ENCODE results near the gene PRICKLE1.

PRICKLE1 gene

GRCh38 chr12:42507081-42507480 lies 82.5 kb downstream of the PRICKLE1 start:
- Histone ChIP-seq H3K36me3 (ENCODE audit: control insufficient read depth, insufficient read depth, low read length) (no peaks in the 10 kb centered on the region), H3K4me3 (ENCODE audit: low read length) (no peak overlapping the region), H3K9me3 (ENCODE audit: control insufficient read depth, low read length) (no peaks in the 10 kb centered on the region), H3K4me1 (ENCODE audit: control insufficient read depth, insufficient read depth, low read length) (no peaks in the 10 kb centered on the region), H3K27me3 (ENCODE audit: control insufficient read depth, insufficient read depth, low read length) (no peaks in the 10 kb centered on the region), H3K9ac (ENCODE audit: low read length) (no peak overlapping the region)

DNA sequence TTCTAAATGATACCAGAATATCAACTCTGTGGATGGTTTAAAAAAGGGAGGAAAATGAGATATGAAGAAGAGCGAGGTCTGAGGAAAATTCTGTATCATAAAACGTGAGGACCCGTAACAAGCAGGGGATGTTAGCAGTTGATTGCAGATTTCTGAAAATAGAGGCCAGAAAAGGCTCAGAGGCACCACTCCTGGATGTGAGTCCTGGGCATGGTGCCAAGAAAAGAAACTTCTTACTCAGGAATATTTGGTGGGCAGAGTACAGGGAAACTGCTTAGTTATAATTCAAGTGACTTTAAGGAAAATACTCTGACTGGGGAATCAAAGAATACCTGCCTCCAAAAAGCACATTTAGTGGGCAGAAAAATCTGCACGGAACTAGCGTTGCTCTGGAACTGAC lies 85.5 kb downstream of the PRICKLE1 start:
- H3K36me3 ChIP-seq (ENCODE audit: control insufficient read depth, insufficient read depth, low read length), result no peaks in the 10 kb centered on the region
- H3K27me3 ChIP-seq (ENCODE audit: control insufficient read depth, insufficient read depth, low read length), result no peaks in the 10 kb centered on the region
- no peaks in the 10 kb centered on the region for H3K9me3 ChIP-seq (ENCODE audit: control insufficient read depth, low read length)
- H3K9ac ChIP-seq (ENCODE audit: low read length), result no peak overlapping the region
- H3K4me1 ChIP-seq (ENCODE audit: control insufficient read depth, insufficient read depth, low read length), result no peaks in the 10 kb centered on the region
- no peak overlapping the region for H3K4me3 ChIP-seq (ENCODE audit: low read length)

DNA sequence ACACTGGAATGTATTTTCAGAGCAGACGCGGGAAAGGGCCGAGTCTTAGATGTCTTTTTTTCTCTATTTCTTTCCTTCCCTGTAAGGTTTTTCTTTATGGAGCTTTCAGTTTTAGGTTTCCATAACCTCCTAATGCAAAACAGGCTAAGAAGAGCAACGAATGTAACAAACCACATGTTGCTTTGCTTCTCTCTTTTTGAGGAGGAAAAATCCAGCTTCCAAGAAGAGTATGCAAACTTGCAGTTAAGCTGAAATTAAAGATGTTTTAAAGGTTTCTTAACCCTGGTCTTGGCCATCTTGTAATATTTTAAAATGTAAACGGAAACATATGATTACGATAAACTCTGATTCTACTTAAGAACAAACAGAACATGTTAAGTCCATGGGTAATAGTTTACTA lies 86.9 kb downstream of the PRICKLE1 start:
- H3K4me3 ChIP-seq (ENCODE audit: low read length), result no peak overlapping the region
- no peak overlapping the region for H3K9ac ChIP-seq (ENCODE audit: low read length)
- no peaks in the 10 kb centered on the region for H3K4me1 ChIP-seq (ENCODE audit: control insufficient read depth, insufficient read depth, low read length)
- no peaks in the 10 kb centered on the region for H3K36me3 ChIP-seq (ENCODE audit: control insufficient read depth, insufficient read depth, low read length)
- H3K9me3 ChIP-seq (ENCODE audit: control insufficient read depth, low read length), result no peaks in the 10 kb centered on the region
- H3K27me3 ChIP-seq (ENCODE audit: control insufficient read depth, insufficient read depth, low read length), result no peaks in the 10 kb centered on the region

DNA sequence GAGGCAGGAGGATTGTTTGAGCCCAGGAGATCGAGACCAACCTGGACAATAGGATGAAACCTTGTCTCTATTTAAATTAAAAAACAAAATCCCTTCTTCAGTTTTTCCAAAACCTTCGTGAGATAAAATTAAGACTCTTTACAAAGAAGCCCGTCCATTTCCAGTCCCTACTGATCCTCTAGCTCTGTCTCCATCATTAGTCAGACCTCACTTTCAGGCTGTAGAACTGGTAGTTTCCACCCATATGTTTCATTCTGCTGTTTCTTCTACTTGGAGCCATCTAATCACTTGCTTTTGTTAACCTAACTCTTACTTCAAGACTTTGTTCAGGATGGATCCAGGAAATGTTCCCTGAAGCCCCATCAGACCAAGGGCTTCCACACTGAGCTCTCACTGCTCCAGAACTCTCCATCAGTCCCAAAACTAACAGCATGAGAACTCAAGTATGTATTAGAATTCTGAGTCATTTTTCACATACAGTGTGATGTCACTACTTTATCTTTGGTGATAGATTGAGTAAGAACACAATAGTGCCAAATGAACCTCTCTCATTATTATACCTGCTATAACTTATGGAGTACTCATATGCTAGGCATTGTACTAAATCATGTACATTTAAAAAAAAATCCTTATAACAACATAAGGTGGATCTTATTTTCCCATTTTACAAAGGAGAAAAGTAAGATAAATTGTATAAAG lies 90.8 kb downstream of the PRICKLE1 start:
- Histone ChIP-seq H3K9ac (ENCODE audit: low read length) (no peak overlapping the region), H3K4me3 (ENCODE audit: low read length) (no peak overlapping the region), H3K4me1 (ENCODE audit: control insufficient read depth, insufficient read depth, low read length) (no peaks in the 10 kb centered on the region), H3K9me3 (ENCODE audit: control insufficient read depth, low read length) (no peaks in the 10 kb centered on the region), H3K27me3 (ENCODE audit: control insufficient read depth, insufficient read depth, low read length) (no peaks in the 10 kb centered on the region), H3K36me3 (ENCODE audit: control insufficient read depth, insufficient read depth, low read length) (no peaks in the 10 kb centered on the region)

DNA sequence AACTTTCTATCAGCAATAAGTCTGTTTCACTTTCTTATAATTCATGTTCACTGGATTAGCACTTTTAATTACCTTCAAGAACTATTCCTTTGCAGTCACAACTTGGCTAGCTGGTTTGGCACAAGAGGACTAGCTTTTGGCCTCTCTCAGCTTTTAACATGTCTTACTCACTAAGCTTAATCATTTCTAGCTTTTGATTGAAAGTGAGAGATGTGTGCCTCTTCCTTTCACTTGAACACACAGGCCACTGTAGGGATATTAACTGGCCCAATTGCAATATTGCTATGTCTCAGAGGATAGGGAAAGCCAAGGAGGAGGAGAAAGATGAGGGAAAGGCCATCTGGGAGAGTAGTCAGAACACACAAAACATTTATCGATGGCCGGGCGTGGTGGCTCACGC lies 92.7 kb downstream of the PRICKLE1 start:
- no peaks in the 10 kb centered on the region for H3K4me1 ChIP-seq (ENCODE audit: control insufficient read depth, insufficient read depth, low read length)
- no peaks in the 10 kb centered on the region for H3K36me3 ChIP-seq (ENCODE audit: control insufficient read depth, insufficient read depth, low read length)
- H3K27me3 ChIP-seq (ENCODE audit: control insufficient read depth, insufficient read depth, low read length), result no peaks in the 10 kb centered on the region
- no peak overlapping the region for H3K9ac ChIP-seq (ENCODE audit: low read length)
- no peak overlapping the region for H3K4me3 ChIP-seq (ENCODE audit: low read length)
- H3K9me3 ChIP-seq (ENCODE audit: control insufficient read depth, low read length), result no peaks in the 10 kb centered on the region

- Histone ChIP-seq H3K9ac (ENCODE audit: low read length) (no peak overlapping the region), H3K9me3 (ENCODE audit: control insufficient read depth, low read length) (no peaks in the 10 kb centered on the region), H3K36me3 (ENCODE audit: control insufficient read depth, insufficient read depth, low read length) (no peaks in the 10 kb centered on the region)
These were observed 94.3 kb downstream of the PRICKLE1 start for GRCh38 chr12:42495244-42495643.

DNA sequence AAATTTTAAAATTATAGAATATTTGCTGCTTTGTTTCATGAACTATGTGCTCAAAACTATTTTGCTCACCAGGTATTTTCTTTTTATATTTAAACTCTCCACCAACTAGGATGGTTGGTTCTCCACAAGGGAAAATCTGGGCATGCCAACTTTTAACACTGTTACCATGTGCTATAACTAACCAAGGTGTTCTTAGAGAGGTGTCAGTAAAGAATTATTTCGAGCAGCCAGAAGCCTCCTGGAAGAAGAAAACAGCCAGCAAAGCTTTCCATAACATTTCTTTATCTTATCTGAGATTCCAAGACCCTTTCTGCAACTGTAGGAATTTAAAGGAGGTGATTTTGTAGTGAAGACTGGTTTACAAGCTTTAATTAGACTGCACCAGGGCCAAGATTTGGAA lies 97.3 kb downstream of the PRICKLE1 start:
- H3K4me1 ChIP-seq (ENCODE audit: control insufficient read depth, insufficient read depth, low read length), result no peaks in the 10 kb centered on the region
- no peaks in the 10 kb centered on the region for H3K9me3 ChIP-seq (ENCODE audit: control insufficient read depth, low read length)
- no peaks in the 10 kb centered on the region for H3K27me3 ChIP-seq (ENCODE audit: control insufficient read depth, insufficient read depth, low read length)
- H3K4me3 ChIP-seq (ENCODE audit: low read length), result no peak overlapping the region
- H3K36me3 ChIP-seq (ENCODE audit: control insufficient read depth, insufficient read depth, low read length), result no peaks in the 10 kb centered on the region
- no peak overlapping the region for H3K9ac ChIP-seq (ENCODE audit: low read length)

More at GRCh38 chr12:42495244-42495643, 94.3 kb downstream of the PRICKLE1 start:
- no peaks in the 10 kb centered on the region for H3K4me1 ChIP-seq (ENCODE audit: control insufficient read depth, insufficient read depth, low read length)
- H3K27me3 ChIP-seq (ENCODE audit: control insufficient read depth, insufficient read depth, low read length), result no peaks in the 10 kb centered on the region
- no peak overlapping the region for H3K4me3 ChIP-seq (ENCODE audit: low read length)

- no peaks in the 10 kb centered on the region for H3K9me3 ChIP-seq (ENCODE audit: control insufficient read depth, low read length)
- H3K36me3 ChIP-seq (ENCODE audit: control insufficient read depth, insufficient read depth, low read length), result no peaks in the 10 kb centered on the region
- H3K4me1 ChIP-seq (ENCODE audit: control insufficient read depth, insufficient read depth, low read length), result no peaks in the 10 kb centered on the region
- H3K9ac ChIP-seq (ENCODE audit: low read length), result no peak overlapping the region
- H3K27me3 ChIP-seq (ENCODE audit: control insufficient read depth, insufficient read depth, low read length), result no peaks in the 10 kb centered on the region
- H3K4me3 ChIP-seq (ENCODE audit: low read length), result no peak overlapping the region
These were observed 99.2 kb downstream of the PRICKLE1 start for GRCh38 chr12:42490261-42490842.

GRCh38 chr12:42486407-42486806 lies 103.1 kb downstream of the PRICKLE1 start:
- H3K4me1 ChIP-seq (ENCODE audit: control insufficient read depth, insufficient read depth, low read length), result peaks cover 14% of the 10 kb centered on the region
- no peaks in the 10 kb centered on the region for H3K36me3 ChIP-seq (ENCODE audit: control insufficient read depth, insufficient read depth, low read length)
- no peaks in the 10 kb centered on the region for H3K27me3 ChIP-seq (ENCODE audit: control insufficient read depth, insufficient read depth, low read length)
- no peak overlapping the region for H3K4me3 ChIP-seq (ENCODE audit: low read length)
- no peak overlapping the region for H3K9ac ChIP-seq (ENCODE audit: low read length)
- H3K9me3 ChIP-seq (ENCODE audit: control insufficient read depth, low read length), result no peaks in the 10 kb centered on the region

- H3K27me3 ChIP-seq (ENCODE audit: control insufficient read depth, insufficient read depth, low read length), result no peaks in the 10 kb centered on the region
- H3K9ac ChIP-seq (ENCODE audit: low read length), result no peak overlapping the region
- no peaks in the 10 kb centered on the region for H3K9me3 ChIP-seq (ENCODE audit: control insufficient read depth, low read length)
- no peaks in the 10 kb centered on the region for H3K36me3 ChIP-seq (ENCODE audit: control insufficient read depth, insufficient read depth, low read length)
- H3K4me1 ChIP-seq (ENCODE audit: control insufficient read depth, insufficient read depth, low read length), result peaks cover 14% of the 10 kb centered on the region
- H3K4me3 ChIP-seq (ENCODE audit: low read length), result no peak overlapping the region
These were observed 103.7 kb downstream of the PRICKLE1 start for GRCh38 chr12:42485823-42486222.

- H3K4me3 ChIP-seq (ENCODE audit: low read length), result no peak overlapping the region
- no peaks in the 10 kb centered on the region for H3K36me3 ChIP-seq (ENCODE audit: control insufficient read depth, insufficient read depth, low read length)
- H3K9ac ChIP-seq (ENCODE audit: low read length), result no peak overlapping the region
- H3K4me1 ChIP-seq (ENCODE audit: control insufficient read depth, insufficient read depth, low read length), result peaks cover 14% of the 10 kb centered on the region
- H3K9me3 ChIP-seq (ENCODE audit: control insufficient read depth, low read length), result no peaks in the 10 kb centered on the region
- no peaks in the 10 kb centered on the region for H3K27me3 ChIP-seq (ENCODE audit: control insufficient read depth, insufficient read depth, low read length)
These were observed 104.5 kb downstream of the PRICKLE1 start for GRCh38 chr12:42484996-42485395.

DNA sequence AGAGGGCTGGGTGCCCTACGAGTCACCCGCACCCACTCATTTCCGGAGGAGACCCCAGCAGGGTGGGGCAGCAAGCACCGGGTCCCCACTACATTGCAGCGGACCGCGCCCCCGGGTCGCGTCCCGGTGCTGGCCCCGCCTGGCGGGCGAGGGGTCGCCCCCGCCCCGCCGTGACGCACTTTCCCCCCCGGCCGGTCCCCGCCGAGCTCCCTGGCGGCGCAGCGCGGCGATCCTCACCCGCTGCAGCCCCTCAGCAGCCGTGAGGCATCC lies 106.1 kb downstream of the PRICKLE1 start:
- Histone ChIP-seq H3K36me3 (ENCODE audit: control insufficient read depth, insufficient read depth, low read length) (no peaks in the 10 kb centered on the region), H3K9ac (ENCODE audit: low read length) (peak overlapping the region; percentile 68), H3K27me3 (ENCODE audit: control insufficient read depth, insufficient read depth, low read length) (no peaks in the 10 kb centered on the region), H3K4me3 (ENCODE audit: low read length) (peak overlapping the region; percentile 62), H3K4me1 (ENCODE audit: control insufficient read depth, insufficient read depth, low read length) (peaks cover 14% of the 10 kb centered on the region), H3K9me3 (ENCODE audit: control insufficient read depth, low read length) (no peaks in the 10 kb centered on the region)

All from mucosa of stomach (tissue), 1 donor.